Fibroblast of skin of abdomen (primary cell): Measurements from ENCODE around the gene COMMD10. TPM values are rescaled to one million over a fixed set of nuclear protein-coding genes. Genes with fewer than 3 reads are reported as not detected.
A peak's percentile ranks its signal among the peaks of the same experiment; 100 is the strongest.
"Not testable (repeated sequence)": the region's sequence is repeated elsewhere in the genome, so short reads cannot be mapped to it uniquely, and the experiment has no call there.

Source experiments
- DNase-seq: peaks from one replicate; pipeline ENCODE4 v3.0.0-alpha.2; 2013
- polyA plus RNA-seq, 2 experiments: library from polyadenylated mRNA; unstranded; fragments of 120-200 nt; gene quantifications; one replicate each; pipeline ENCODE4 v1.2.1, GENCODE V29; 2013; ENCODE audit not compliant: insufficient read length in 2 of 2

COMMD10 gene
- 27.7 TPM for polyA plus RNA-seq (2013, experiment 1 of 2; ENCODE audit: insufficient read length)
- polyA plus RNA-seq (2013, experiment 2 of 2; ENCODE audit: insufficient read length) = 28.5 TPM

GRCh38 chr5:116084871-116085715, at the start of gene COMMD10:
Gene COMMD10, plus strand, starts transcription at chr5:116085025.
- DNase-seq = peak; percentile 83

- DNase-seq = no peak
These were observed 49.7 kb upstream of the COMMD10 start for GRCh38 chr5:116035123-116035522.

DNA sequence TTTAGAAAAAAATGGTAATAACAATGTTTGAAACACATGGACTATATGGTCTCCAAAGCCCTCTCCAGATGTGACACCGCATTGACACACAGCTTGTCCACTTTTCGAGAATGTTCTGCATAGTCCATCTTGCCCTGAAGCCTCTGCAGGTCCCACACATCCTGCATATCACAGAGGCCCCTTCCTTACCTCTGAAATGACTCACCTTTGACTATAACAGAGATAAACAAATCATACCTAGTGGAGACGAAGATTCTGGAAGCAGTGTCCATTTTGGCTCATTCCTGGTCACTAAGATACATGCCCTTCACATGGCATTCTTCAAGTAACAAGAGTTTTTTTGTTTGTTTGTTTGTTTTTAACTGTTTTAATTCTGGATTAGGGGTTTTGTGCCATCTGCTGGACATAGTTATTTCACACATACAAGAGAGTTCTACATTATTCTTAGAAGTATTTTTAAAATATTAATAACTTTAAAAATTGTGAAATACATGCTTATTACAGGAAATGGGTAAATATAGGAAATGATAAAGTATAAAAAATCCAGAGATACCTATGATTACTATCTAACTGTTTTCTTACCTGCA, 47.5 kb upstream of the COMMD10 start:
- DNase-seq = no peak

GRCh38 chr5:116038817-116039216, 46.0 kb upstream of the COMMD10 start:
- DNase-seq = no peak

- no peak for DNase-seq
These were observed 42.5 kb upstream of the COMMD10 start for GRCh38 chr5:116042375-116042774.

- no peak for DNase-seq
These were observed 40.8 kb upstream of the COMMD10 start for GRCh38 chr5:116044073-116044472.

GRCh38 chr5:116045821-116046220, 39.0 kb upstream of the COMMD10 start:
- DNase-seq = no peak

DNA sequence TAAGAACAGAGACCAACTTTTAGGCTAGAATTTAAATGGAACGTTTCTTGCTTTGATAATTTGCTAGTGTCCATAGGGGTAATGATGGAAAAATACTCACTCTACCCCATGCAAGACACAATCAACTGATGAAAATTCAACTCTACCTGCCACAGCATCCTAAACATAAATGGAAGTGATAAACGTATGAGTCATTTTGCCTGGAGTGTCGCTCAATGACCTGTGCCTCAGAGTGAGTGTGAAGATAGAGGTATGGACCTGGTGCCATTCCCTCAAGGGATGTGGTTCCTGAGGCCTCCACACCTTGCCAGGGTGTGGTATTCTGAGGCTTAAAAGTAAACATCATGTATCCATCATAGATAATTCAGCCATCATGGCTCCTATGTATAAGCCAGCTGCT, 38.6 kb upstream of the COMMD10 start:
- DNase-seq = no peak

GRCh38 chr5:116046823-116047222, 38.0 kb upstream of the COMMD10 start:
- no peak for DNase-seq

- no peak for DNase-seq
These were observed 26.4 kb upstream of the COMMD10 start for GRCh38 chr5:116058346-116058936.

GRCh38 chr5:116062352-116062751, 22.5 kb upstream of the COMMD10 start:
- no peak for DNase-seq

DNA sequence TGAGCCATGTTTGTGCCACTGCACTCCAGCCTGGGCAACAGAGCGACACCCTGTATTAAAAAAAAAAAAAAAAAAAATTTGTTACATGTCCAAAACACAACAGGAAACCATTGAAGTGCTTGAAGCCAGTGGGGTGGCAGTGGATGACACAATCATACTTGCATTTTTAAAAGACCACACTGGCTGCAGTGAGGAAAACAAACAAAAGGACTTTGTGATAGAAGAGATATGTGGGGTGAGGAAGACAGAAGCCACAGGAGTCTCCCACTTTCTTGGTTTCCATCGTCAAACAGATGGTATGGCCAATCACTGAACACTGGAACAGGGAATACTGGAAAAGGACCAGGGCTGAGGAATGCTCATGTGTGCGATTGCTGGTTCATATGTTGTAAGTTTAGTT, 20.9 kb upstream of the COMMD10 start:
- DNase-seq = no peak

DNA sequence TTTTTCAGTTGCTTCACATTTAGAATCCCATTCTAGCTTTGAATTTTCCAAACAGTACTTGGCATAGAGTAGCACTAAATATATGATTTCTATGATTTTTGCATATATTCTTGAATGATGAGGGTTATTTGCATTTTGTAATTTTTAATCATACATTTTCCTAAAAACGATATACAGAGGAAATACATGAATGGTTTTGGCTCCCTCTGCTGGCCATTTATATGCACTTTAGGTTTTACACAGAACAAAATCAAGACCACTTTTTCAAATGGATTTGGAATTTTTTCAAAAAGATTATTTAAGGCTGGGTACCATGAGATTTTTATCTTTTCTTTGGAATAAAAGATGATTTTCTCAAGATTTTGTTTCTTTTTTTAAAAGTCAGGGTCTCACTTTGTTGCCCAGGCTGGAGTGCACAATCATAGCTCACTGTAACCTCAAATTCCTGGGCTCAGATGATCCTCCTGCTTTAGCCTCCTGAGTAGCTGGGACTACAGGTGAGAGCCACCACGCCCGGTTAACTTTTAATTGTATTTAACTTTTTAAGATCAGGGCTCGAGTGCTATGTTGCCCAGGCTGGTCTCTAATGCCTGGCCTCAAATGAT, 16.7 kb upstream of the COMMD10 start:
- DNase-seq = peak; percentile 55

DNA sequence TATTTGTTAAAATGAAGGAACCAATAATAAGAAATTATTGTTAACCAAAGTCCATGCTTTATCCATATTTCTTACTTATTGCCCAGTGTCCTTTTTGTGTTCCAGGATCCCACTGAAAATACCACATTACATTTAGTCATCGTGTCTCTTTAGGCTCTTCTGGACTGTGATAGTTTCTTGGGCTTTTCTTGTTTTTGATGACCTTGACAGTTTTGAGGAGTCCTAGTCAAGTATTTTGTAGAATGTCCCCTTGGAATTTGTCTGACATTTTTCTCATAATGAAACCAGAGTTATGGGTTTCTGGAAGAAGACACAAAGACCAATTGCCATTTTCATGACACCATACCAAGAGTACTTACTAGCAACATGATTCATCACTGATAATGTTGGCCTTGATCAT, 13.6 kb upstream of the COMMD10 start:
- no peak for DNase-seq

GRCh38 chr5:116075191-116075831, 9.5 kb upstream of the COMMD10 start:
- DNase-seq = no peak

GRCh38 chr5:116076496-116076895, 8.3 kb upstream of the COMMD10 start:
- no peak for DNase-seq

- no peak for DNase-seq
These were observed 6.6 kb upstream of the COMMD10 start for GRCh38 chr5:116078199-116078598.

- DNase-seq = peak; percentile 22
These were observed 536 bp upstream of the COMMD10 start for GRCh38 chr5:116084287-116084691.

DNA sequence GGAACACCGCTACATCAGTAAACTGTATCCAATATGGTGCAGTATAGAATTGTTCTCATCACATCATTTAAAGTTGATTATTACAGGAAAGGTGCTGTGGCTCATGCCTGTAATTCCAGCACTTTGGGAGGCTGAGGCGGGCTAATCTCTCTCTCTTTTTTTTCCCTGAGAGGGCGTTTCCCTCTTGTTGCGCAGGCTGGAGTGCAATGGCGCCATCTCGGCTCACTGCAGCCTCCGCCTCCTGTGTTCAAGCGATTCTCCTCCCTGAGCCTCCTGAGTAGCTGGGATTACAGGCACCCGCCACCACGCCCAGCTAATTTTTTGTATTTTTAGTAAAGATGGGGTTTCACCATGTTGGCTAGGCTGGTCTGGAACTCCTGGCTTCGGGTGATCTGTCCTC, 1.5 kb downstream of the COMMD10 start:
- DNase-seq = not testable (repeated sequence)

GRCh38 chr5:116088062-116088461, 3.2 kb downstream of the COMMD10 start:
- no peak for DNase-seq

- DNase-seq = no peak
These were observed 5.5 kb downstream of the COMMD10 start for GRCh38 chr5:116090302-116090701.

DNA sequence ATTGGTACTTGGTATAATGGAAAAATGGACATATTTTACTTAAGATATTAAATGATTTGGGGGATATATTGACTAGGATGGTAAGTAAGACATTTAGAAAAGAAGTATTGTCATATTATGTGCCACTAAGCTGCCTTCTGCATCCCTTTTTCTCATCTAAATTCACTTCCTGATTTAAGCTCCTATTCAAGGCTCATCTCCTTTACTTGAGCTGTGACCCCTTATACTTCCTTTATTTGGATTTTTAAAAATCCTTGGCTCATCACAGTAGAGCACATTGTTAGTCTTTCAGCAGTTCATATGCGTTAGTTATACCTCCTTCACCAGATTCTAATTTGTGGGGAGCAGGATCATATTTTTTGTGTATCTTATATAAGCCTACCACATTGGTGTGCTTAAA, 6.6 kb downstream of the COMMD10 start:
- DNase-seq = no peak

DNA sequence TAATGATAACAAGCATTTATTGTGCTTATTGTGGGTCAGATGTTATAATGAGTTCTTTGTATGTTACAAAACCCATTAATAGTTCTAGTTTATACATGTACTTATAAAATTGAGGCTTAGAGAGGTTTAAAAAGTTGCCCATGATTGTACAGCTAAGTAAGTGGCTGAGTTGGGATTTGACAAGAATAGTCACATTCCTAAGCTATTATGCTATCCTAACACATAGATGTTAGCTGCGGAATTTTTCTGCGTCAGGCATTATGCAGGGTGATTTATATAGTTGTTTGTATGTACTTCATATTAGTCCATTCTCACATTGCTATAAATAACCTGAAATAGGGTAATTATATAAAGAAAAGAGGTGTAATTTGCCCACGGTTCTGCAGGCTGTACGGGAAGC, 12.5 kb downstream of the COMMD10 start:
- peak; percentile 30 for DNase-seq
